GM12865 (cell line): Measurements from ENCODE around the gene HPF1.
"Not testable (repeated sequence)": the region's sequence is repeated elsewhere in the genome, so short reads cannot be mapped to it uniquely, and the experiment has no call there.

Experiments used
- DNase-seq: peaks from one replicate; pipeline ENCODE4 v3.0.0; 2010; ENCODE audit warnings: low read depth
- H3K4me3 ChIP-seq: 2 replicates; pipeline ENCODE4 v1.5.1; 2011; ENCODE audit warnings: mild to moderate bottlenecking, low read depth, low read length, control low read depth
- CTCF ChIP-seq: IDR thresholded peaks from 2 replicates; pipeline ENCODE4 v1.5.1; 2011; ENCODE audit warnings: low read length, control low read depth, low read depth, inconsistent platforms; ENCODE audit not compliant: insufficient read depth; ENCODE audit errors: missing control alignments

Gene HPF1

GRCh38 chr4:169741569-169741968 lies 16.2 kb downstream of the HPF1 start:
- DNase-seq = no peak
- TF ChIP-seq CTCF = no peak
- H3K4me3 ChIP-seq = no peak overlapping the region

DNA sequence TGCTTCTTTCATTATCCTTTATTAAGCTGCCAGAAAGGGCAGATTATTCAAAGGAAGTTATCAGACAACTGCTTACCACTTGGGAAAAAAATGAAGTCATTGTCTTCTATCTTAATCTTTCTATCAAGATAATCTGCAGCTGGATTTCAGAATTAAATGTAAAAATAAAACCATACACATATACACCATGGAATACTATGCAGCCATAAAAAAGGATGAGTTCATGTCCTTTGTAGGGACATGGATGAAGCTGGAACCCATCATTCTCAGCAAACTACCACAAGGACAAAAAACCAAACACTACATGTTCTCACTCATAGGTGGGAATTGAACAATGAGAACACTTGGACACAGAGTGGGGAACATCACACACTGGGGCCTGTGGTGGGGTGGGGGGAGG lies 19.1 kb downstream of the HPF1 start:
- not testable (repeated sequence) for DNase-seq, H3K4me3 ChIP-seq

- no peak for DNase-seq
- no peak overlapping the region for H3K4me3 ChIP-seq
- no peak for TF ChIP-seq CTCF
Measured at GRCh38 chr4:169730564-169730963, 27.2 kb downstream of the HPF1 start.

- no peak for TF ChIP-seq CTCF
- no peak for DNase-seq
- H3K4me3 ChIP-seq = no peak overlapping the region
Measured at GRCh38 chr4:169727616-169728015, 30.1 kb downstream of the HPF1 start.

- TF ChIP-seq CTCF = no peak
- no peak for DNase-seq
- H3K4me3 ChIP-seq = no peak overlapping the region
Measured at GRCh38 chr4:169724260-169724659, 33.5 kb downstream of the HPF1 start.

GRCh38 chr4:169723207-169723965 lies 34.4 kb downstream of the HPF1 start:
- DNase-seq = no peak
- no peak overlapping the region for H3K4me3 ChIP-seq
- no peak for TF ChIP-seq CTCF

- no peak for TF ChIP-seq CTCF
- H3K4me3 ChIP-seq = no peak overlapping the region
- no peak for DNase-seq
Measured at GRCh38 chr4:169720529-169720928, 37.2 kb downstream of the HPF1 start.
